Ishikawa (cell line): ENCODE results near the gene NLK.

Experiments
- CEBPB ChIP-seq: IDR thresholded peaks from 2 replicates; pipeline ENCODE4 v1.6.1; 2012
- CREB1 ChIP-seq: IDR thresholded peaks from 2 replicates; pipeline ENCODE4 v1.6.1; 2012; ENCODE audit warnings: low read depth
- EGR1 ChIP-seq: IDR thresholded peaks from 2 replicates; pipeline ENCODE4 v1.6.1; 2012
- EP300 ChIP-seq: IDR thresholded peaks from 2 replicates; pipeline ENCODE4 v1.6.1; 2012; ENCODE audit warnings: borderline replicate concordance
- FOXM1 ChIP-seq: IDR thresholded peaks from 2 replicates; pipeline ENCODE4 v1.6.1; 2012; ENCODE audit warnings: low read depth, borderline replicate concordance
- MAX ChIP-seq: IDR thresholded peaks from 2 replicates; pipeline ENCODE4 v1.6.1; 2012
- NFIC ChIP-seq: IDR thresholded peaks from 2 replicates; pipeline ENCODE4 v1.6.1; 2012
- RAD21 ChIP-seq: IDR thresholded peaks from 2 replicates; pipeline ENCODE4 v1.6.1; 2012; ENCODE audit warnings: low read depth
- TAF1 ChIP-seq: IDR thresholded peaks from 2 replicates; pipeline ENCODE4 v1.6.1; 2012; ENCODE audit warnings: low read depth, mild to moderate bottlenecking
- TCF12 ChIP-seq: IDR thresholded peaks from 2 replicates; pipeline ENCODE4 v1.6.1; 2012; ENCODE audit warnings: low read depth
- TEAD4 ChIP-seq: IDR thresholded peaks from 2 replicates; pipeline ENCODE4 v1.6.1; 2012
- YY1 ChIP-seq: IDR thresholded peaks from 2 replicates; pipeline ENCODE4 v1.6.1; 2012; ENCODE audit warnings: low read depth

- TF ChIP-seq TAF1 (no peak), RAD21 (no peak), EP300 (no peak), CEBPB (no peak), FOXM1 (no peak), TEAD4 (no peak), CREB1 (no peak), YY1 (no peak), MAX (no peak), EGR1 (no peak), TCF12 (no peak), NFIC (no peak)
Measured at GRCh38 chr17:28160610-28161009, 118.1 kb downstream of the NLK start.
